GM19467 (cell line): ENCODE measurements around the gene FAM3D.

Experiments
- ATAC-seq: cut with Tn5 transposase; IDR thresholded peaks from one replicate; pipeline ENCODE4 v1.9.1; 2021; ENCODE audit warnings: mild to moderate bottlenecking, moderate library complexity; ENCODE audit not compliant: unreplicated experiment

Gene FAM3D

GRCh38 chr3:58657571-58658141 is 8.9 kb downstream of the FAM3D start:
- no peak for ATAC-seq

- ATAC-seq = no peak
These were observed 9.5 kb downstream of the FAM3D start for GRCh38 chr3:58657036-58657520.

DNA sequence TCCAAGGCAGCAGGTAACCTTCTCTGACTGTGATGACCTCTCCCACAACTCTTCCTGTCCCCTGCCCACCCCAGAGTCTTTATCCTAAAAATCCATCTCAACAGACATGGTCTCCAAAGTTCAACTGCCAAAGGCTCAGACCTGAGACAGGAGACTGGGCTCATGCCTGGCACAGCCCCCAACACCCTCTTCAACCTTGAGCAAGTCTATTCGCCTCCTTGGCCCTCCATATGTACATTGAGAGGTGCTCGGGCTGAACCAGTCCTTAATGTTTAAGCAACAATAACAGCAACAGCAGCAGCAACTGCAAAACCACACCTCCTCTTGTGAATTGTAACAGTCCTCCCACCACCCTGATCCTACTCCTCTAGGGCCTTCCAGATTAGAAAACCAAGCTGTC is 9.9 kb downstream of the FAM3D start:
- no peak for ATAC-seq

DNA sequence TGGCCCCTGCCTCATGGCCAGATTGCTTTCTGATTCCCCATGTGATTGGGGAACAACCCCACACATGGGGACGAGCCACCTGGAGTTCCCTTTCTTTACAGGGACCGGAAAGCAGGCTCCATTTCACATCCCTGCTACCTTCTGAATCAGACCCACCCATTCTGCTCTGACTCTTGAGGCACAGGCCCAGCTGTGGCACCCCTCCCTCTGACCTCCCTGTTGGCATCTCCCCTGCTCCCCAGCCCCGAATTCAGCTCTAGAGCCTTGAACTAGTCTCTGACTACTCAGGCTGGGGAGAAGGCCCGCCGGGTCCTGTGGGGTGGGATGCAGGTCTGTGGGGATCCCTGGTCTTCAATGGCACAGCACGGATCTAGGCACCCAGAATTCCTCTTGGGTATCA is 12.1 kb downstream of the FAM3D start:
- no peak for ATAC-seq

DNA sequence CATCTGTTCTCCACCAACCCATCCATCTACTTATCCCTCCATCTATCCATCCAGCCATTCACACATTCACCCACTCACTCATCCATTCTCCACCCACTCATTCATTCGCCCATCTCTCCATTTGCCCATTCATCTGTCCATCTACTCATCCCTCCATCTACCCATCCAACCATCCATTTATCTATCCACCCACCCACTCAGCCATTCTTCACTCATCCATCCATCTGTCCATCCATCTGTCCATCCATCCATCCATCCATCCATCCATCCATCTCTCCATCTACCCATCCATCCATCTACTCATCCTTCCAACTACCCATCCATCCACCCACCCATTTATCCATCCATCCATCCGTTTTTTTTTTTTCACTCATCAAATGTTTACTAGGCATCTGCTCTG is 13.9 kb downstream of the FAM3D start:
- no peak for ATAC-seq

- ATAC-seq = no peak
These were observed 15.3 kb downstream of the FAM3D start for GRCh38 chr3:58651276-58651675.

DNA sequence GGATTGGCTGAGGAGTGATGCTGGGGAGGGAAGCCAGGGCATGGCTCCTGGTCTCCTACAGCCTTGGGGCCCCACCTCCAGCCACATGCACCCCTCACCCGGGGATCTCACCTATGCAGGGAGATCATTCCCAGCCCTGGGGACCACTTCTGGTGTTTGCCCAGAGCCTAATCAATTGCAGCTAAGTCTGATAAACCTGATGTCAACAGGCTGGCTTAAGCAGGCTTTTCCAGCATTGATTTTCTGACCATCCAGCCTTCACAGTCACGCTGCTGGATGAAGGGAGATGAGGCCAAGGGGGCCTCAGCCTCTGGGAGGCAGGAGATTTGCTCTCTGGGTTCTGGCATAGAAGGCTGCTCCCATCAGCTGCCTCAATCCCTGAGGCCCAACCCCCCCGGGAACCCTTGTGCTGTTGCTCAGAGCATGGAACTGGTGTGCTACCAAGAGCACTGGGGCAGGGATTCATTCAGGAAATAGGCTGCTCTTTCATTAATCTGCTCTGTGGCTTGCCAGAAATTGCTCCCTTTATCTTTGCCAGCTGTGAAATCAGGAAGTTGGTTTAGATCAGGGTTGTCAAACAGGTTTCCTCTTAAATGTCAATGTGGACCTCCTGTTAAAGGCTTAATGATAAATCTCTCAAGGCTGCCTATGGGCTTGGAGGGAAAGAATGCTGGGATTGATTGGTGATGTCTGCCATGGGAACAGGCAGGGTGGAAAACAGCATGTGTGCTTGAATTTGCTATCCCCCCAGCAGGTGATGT is 19.0 kb downstream of the FAM3D start:
- no peak for ATAC-seq

DNA sequence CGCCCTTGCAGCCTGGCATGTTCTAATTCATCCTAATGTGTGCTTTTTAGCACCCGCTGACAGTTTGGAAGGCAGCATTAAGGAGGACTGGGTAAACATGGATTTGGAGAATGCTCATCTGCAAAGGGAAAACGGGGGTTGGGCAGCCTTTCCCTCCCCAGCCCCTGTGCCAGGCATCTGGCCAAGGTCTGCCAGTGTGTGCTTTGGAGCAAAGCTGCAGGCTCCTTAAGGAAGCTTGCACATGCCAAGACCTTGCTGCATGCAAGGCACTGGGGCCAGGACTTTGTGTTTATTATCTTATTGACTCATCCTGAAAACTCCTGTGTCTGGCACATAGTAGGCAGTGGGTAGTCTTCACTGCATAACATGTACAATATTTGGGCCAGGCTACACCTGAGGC is 20.1 kb downstream of the FAM3D start:
- no peak for ATAC-seq

GRCh38 chr3:58645726-58646125 is 20.8 kb downstream of the FAM3D start:
- ATAC-seq = no peak

- ATAC-seq = no peak
These were observed 23.7 kb downstream of the FAM3D start for GRCh38 chr3:58642846-58643245.

DNA sequence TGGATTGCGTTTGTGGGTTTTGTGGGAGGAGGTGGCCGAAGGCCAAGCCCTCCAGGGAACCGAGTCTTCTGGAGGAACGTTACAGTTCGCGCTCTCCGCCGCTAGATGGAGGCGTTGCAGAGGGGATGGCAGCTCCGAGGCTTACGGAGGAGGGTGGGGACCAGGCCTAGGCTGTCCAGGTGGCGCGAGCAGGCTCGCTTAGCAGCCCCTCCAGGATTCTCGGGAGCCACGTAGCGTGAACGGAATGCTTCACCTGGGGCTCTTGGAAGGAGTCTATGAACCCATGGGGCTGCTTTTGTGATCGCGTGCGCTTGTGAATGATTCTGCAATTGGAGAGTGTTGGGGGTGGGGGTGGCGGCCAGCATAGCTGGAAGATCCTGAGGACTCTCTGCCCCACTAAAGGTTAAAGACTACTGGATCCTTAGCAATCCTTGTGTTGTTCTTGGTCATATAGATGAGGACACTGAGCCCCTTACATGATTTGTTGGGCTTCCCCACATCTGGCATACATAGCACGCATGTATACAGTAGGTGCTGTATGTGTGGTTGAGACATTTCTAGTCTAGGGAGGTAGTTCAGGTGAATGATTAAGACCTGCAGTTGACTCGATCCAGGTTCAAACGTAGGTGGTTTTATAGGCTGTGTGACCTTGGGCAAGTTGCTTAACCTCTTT is 25.7 kb downstream of the FAM3D start:
- ATAC-seq = peak; percentile 93

GRCh38 chr3:58639842-58640241 is 26.7 kb downstream of the FAM3D start:
- ATAC-seq = no peak

GRCh38 chr3:58639001-58639400 is 27.6 kb downstream of the FAM3D start:
- ATAC-seq = no peak

DNA sequence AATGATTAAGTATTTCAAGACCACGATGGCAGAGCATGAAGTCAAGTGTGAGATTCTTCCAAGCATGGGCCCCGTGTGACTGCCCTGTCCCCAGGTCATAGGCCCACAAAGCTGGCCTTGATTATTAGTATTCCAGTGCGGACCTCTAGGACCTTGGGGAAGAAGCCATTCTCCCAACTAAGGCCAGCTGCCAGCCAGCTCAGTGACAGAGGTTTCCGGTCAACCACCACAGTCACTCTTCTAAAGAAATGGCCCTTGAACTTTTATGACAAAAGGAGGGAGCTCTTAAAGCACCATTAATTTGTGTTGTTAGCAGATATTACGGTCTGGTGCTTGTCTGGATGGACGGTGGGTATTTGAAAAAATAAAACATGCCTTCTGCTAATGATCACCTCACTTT is 28.0 kb downstream of the FAM3D start:
- ATAC-seq = no peak

DNA sequence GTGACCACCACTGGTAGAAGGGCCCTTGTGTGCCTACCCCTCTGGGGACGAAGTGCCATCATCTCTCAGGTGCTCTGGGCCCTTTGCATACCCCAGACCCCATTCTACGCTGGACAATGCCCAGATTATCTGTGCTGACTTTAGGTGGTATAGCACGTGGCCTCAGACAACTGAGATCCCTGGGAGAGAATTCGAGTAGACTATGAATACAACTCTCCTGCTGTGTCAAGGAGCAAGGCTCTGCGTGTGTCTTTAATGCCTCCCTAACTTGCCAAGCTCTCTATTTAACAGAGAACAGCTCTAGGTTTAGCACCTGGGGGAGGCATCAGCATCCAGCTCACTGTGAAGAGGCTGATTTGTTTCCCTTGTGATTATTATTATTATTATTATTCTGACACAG is 29.1 kb downstream of the FAM3D start:
- ATAC-seq = no peak

GRCh38 chr3:58635371-58636285 is 30.9 kb downstream of the FAM3D start:
- ATAC-seq = no peak

- no peak for ATAC-seq
These were observed 33.3 kb downstream of the FAM3D start for GRCh38 chr3:58633157-58633865.

DNA sequence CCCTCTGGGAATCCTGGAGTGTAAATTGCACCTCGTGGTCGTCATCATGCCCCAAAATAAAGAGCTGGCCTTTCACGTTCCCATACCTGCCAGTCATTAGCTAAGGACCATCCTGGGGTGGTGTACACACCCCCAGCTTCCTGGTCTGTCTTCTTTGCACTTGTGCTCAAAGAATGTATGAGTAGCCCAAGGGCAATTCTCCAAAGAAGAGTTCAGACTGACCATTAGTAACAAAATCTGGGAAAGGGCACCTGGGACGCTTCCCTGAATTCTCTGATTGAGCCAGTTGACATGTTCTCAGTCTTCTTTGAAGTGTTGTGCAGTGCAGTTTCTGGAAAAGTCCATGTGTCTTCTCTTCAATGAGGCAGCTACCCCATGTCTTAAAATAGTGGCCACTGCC is 34.8 kb downstream of the FAM3D start:
- no peak for ATAC-seq

- no peak for ATAC-seq
These were observed 35.9 kb downstream of the FAM3D start for GRCh38 chr3:58630710-58631092.

GRCh38 chr3:58630076-58630709 is 36.4 kb downstream of the FAM3D start:
- ATAC-seq = no peak
